Activated gamma-delta T cell (primary cell): ENCODE results near the gene CCT6A.
A peak's percentile ranks its signal among the peaks of the same experiment; 100 is the strongest.
"Not testable (repeated sequence)": the region's sequence is repeated elsewhere in the genome, so short reads cannot be mapped to it uniquely, and the experiment has no call there.

Source experiments
- DNase-seq: peaks from one replicate; lab custom pipeline; 2025; lab: John Stamatoyannopoulos, UW

The CCT6A gene

GRCh38 chr7:56099653-56100052 is 48.1 kb downstream of the CCT6A start:
- DNase-seq, result no peak

- not testable (repeated sequence) for DNase-seq
These were observed 52.6 kb downstream of the CCT6A start for GRCh38 chr7:56104138-56104537.

- DNase-seq, result no peak
These were observed 53.9 kb downstream of the CCT6A start for GRCh38 chr7:56105508-56105907.

- DNase-seq, result peak; percentile 72
These were observed 54.8 kb downstream of the CCT6A start, which contains the start of gene CHCHD2 for GRCh38 chr7:56106108-56107073. Gene CHCHD2 (minus strand): TSS chr7:56106476. CDS start chr7:56106413, 63 bp downstream.

- DNase-seq, result no peak
These were observed 56.3 kb downstream of the CCT6A start for GRCh38 chr7:56107954-56108258.

GRCh38 chr7:56110611-56111010 is 59.0 kb downstream of the CCT6A start:
- DNase-seq, result no peak

- DNase-seq, result not testable (repeated sequence)
These were observed 60.7 kb downstream of the CCT6A start for GRCh38 chr7:56112244-56112643.
